Neural progenitor cell (in vitro differentiated cells): ENCODE data around the gene SNUPN.

ENCODE experiments used
- EZH2 ChIP-seq: fragments of 200-600 bp; sonication (generic); IDR thresholded peaks from 2 replicates; pipeline ENCODE4 v1.6.1; 2017; ENCODE audit warnings: antibody characterized with exemption, mild to moderate bottlenecking, moderate library complexity
- EZH2phosphoT487 ChIP-seq: fragments of 200-600 bp; sonication (generic); IDR thresholded peaks from 2 replicates; pipeline ENCODE4 v1.6.1; 2017; ENCODE audit warnings: antibody characterized with exemption
- TF ChIP-seq, protein P1 (sequence below): fragments of 200-600 bp; sonication (generic); IDR thresholded peaks from 2 replicates; pipeline ENCODE4 v1.5.1; 2017; ENCODE audit warnings: antibody characterized with exemption, mild to moderate bottlenecking

DNA sequence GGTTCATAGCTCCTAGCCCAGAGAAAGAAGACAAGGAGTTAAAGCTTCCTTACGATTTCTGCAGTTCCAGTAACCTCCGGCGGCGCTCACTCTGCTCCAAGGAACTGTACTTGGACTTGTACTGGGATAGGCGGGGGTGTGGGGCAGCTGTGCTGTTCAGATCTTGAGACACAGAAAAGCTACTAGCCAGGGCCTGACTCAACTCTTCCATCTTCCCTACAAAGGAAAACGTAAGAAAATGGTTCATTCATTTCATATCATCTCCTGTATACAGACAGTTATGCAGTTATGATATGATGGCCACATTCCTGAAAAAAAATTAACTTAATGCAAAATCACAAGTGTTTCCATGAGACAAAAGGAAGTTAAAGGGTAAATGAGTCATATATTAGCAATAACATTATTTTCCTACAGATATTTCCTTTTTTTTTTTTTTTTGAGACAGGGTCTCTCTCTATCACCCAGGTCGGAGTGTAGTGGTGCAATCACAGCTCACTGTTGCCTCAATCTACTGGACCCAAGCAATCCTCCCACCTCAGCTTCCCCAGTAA is 4.6 kb downstream of the SNUPN start:
- TF ChIP-seq, protein P1, sequence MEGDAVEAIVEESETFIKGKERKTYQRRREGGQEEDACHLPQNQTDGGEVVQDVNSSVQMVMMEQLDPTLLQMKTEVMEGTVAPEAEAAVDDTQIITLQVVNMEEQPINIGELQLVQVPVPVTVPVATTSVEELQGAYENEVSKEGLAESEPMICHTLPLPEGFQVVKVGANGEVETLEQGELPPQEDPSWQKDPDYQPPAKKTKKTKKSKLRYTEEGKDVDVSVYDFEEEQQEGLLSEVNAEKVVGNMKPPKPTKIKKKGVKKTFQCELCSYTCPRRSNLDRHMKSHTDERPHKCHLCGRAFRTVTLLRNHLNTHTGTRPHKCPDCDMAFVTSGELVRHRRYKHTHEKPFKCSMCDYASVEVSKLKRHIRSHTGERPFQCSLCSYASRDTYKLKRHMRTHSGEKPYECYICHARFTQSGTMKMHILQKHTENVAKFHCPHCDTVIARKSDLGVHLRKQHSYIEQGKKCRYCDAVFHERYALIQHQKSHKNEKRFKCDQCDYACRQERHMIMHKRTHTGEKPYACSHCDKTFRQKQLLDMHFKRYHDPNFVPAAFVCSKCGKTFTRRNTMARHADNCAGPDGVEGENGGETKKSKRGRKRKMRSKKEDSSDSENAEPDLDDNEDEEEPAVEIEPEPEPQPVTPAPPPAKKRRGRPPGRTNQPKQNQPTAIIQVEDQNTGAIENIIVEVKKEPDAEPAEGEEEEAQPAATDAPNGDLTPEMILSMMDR, result no peak
- TF ChIP-seq EZH2phosphoT487 (no peak), EZH2 (no peak)
